ENCODE results near the gene RASA3. TPM values are rescaled to one million over a fixed set of nuclear protein-coding genes. Genes with fewer than 3 reads are reported as not detected.

Gene RASA3
- total RNA-seq, 2 experiments from 2014 or later, result 65.6 to 73.9 TPM

DNA sequence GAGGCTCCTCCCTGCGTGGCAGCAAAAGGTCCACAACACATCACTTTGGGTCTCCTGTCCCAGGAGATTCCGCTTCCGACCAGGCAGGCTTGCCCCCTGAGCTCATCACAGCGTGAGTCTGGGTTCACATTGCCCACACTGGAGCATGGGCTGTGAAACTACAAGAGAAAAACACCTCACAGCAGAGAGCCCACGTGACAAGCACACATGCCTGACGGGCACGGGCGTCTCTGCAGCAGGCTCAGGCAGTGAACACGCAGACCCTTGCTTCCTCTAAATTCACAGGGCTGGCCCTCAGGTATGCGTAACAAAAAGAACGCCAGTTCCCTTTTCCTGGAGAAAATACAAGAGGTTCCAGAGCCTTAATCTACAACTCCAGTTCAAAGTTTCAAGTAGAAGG is 41.9 kb downstream of the RASA3 start:
- Mint-ChIP-seq H3K36me3 (peaks cover 33% of the 10 kb centered on the region), H3K27me3 (no peaks in the 10 kb centered on the region), H3K4me1 (no peaks in the 10 kb centered on the region), H3K27ac (no peak overlapping the region), H3K4me3 (no peak overlapping the region), H3K9me3 (peaks cover 23% of the 10 kb centered on the region)
- DNase-seq, result peak; percentile 15
- no peak for ATAC-seq (ENCODE audit: low read depth)
- POLR2A ChIA-PET, result no interaction called here

- no peaks in the 10 kb centered on the region for H3K27me3 Mint-ChIP-seq
- no peak overlapping the region for H3K4me3 Mint-ChIP-seq
Observed at GRCh38 chr13:114089751-114090400, 42.5 kb downstream of the RASA3 start.

DNA sequence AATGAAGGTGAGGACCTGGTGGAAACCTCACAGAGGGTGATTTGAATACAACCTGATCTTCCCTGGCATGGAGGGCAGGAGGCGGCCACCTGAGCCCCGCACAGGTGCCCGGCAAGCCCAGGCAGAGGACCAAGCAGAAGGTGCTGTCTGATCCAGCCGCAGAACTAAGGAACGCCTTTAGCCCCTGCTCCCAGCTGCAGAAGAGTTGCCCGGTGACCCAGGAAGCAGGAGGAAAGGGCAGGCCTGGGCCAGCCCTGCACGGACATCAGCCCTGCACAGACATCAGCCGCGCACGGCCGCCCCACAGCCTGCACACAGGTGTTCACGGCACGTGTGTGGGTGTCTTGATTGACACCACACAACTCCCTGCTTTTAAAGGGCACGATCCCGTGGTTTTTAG is 43.1 kb downstream of the RASA3 start:
- Mint-ChIP-seq H3K9me3 (peaks cover 20% of the 10 kb centered on the region), H3K36me3 (peaks cover 29% of the 10 kb centered on the region), H3K4me3 (no peak overlapping the region), H3K27me3 (no peaks in the 10 kb centered on the region), H3K27ac (no peak overlapping the region), H3K4me1 (no peaks in the 10 kb centered on the region)
- peak; percentile 12 for DNase-seq
- no peak for ATAC-seq (ENCODE audit: low read depth)
- POLR2A ChIA-PET, result no interaction called here

More at GRCh38 chr13:114089751-114090400, 42.5 kb downstream of the RASA3 start:
- H3K36me3 Mint-ChIP-seq, result peaks cover 29% of the 10 kb centered on the region
- POLR2A ChIA-PET, result no interaction called here
- no peaks in the 10 kb centered on the region for H3K4me1 Mint-ChIP-seq
- no peak overlapping the region for H3K27ac Mint-ChIP-seq
- DNase-seq (peak; percentile 6), ATAC-seq (ENCODE audit: low read depth) (no peak)
- H3K9me3 Mint-ChIP-seq, result peaks cover 20% of the 10 kb centered on the region

GRCh38 chr13:114088863-114089262 is 43.6 kb downstream of the RASA3 start:
- Mint-ChIP-seq H3K4me3 (no peak overlapping the region), H3K27me3 (no peaks in the 10 kb centered on the region), H3K4me1 (no peaks in the 10 kb centered on the region), H3K27ac (no peak overlapping the region), H3K9me3 (peaks cover 19% of the 10 kb centered on the region), H3K36me3 (peaks cover 24% of the 10 kb centered on the region)
- POLR2A ChIA-PET, result no interaction called here
- DNase-seq (no peak), ATAC-seq (ENCODE audit: low read depth) (no peak)

GRCh38 chr13:114088234-114088633 is 44.2 kb downstream of the RASA3 start:
- Mint-ChIP-seq H3K36me3 (peaks cover 18% of the 10 kb centered on the region), H3K27me3 (no peaks in the 10 kb centered on the region), H3K9me3 (peaks cover 14% of the 10 kb centered on the region), H3K27ac (no peak overlapping the region), H3K4me3 (no peak overlapping the region), H3K4me1 (no peaks in the 10 kb centered on the region)
- POLR2A ChIA-PET, result no interaction called here
- DNase-seq (no peak), ATAC-seq (ENCODE audit: low read depth) (no peak)

GRCh38 chr13:114087430-114087829 is 45.0 kb downstream of the RASA3 start:
- POLR2A ChIA-PET, result no interaction called here
- ATAC-seq (ENCODE audit: low read depth), result no peak
- H3K27ac Mint-ChIP-seq, result no peak overlapping the region

GRCh38 chr13:114082849-114083645 is 49.4 kb downstream of the RASA3 start:
- POLR2A ChIA-PET, result no interaction called here
- Mint-ChIP-seq H3K27me3 (no peaks in the 10 kb centered on the region), H3K9me3 (no peaks in the 10 kb centered on the region), H3K4me3 (no peak overlapping the region), H3K27ac (no peak overlapping the region), H3K4me1 (peaks cover 7% of the 10 kb centered on the region), H3K36me3 (peaks cover 3% of the 10 kb centered on the region)
- ATAC-seq (ENCODE audit: low read depth) (no peak), DNase-seq (peak; percentile 10)

More at GRCh38 chr13:114087430-114087829, 45.0 kb downstream of the RASA3 start:
- no peak overlapping the region for H3K4me3 Mint-ChIP-seq
- H3K9me3 Mint-ChIP-seq, result peaks cover 12% of the 10 kb centered on the region
- H3K4me1 Mint-ChIP-seq, result no peaks in the 10 kb centered on the region
- no peaks in the 10 kb centered on the region for H3K27me3 Mint-ChIP-seq
- peaks cover 19% of the 10 kb centered on the region for H3K36me3 Mint-ChIP-seq
- peak; percentile 14 for DNase-seq

DNA sequence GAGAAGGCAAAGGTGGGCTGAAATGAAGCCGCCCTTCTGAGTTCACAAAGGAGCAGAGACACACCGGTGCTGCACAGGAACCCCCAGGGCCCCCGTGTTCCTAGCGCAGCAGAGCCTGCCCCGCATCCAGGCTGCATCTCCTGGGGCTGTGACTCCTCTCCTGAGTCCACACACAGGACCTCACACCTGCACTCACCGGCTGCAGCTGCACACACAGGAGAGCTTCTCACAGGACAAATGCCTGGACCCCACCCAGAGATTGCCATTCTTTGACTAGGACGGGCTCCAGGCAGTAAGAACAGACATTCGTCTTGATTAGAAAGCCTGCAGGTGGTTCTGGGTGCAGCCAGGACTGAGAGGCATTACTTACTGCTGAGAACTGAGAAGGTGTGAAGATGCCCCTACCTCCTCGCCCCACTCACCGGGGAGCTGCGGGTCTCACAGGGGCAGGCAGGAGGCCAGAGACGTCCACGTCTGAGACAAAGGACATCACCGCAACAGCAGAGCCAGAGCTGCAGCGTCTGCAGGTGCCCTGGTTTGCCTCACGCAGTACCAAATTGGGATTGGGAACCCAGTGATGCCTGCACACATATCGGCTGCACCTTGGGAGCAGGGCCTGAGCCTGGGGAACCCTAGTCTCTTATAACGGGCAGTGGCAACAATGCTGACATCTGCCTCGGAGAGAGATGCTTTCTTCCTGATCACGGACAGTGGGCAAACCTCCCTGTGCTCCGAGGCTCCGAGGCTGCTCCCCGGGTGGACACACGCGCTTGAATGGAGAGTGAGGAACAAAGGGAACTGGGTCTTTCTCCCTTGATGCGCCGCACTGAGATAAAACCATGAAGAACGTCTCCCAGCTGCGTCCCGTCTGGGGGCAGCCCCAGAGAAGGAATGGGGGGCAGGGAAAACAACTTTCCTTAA is 50.4 kb downstream of the RASA3 start:
- DNase-seq, result peak; percentile 21
- Mint-ChIP-seq H3K9me3 (no peaks in the 10 kb centered on the region), H3K27me3 (no peaks in the 10 kb centered on the region), H3K4me3 (no peak overlapping the region), H3K4me1 (peaks cover 7% of the 10 kb centered on the region), H3K36me3 (peaks cover 3% of the 10 kb centered on the region), H3K27ac (no peak overlapping the region)
- POLR2A ChIA-PET, result no interaction called here
- ATAC-seq (ENCODE audit: low read depth), result no peak

GRCh38 chr13:114080739-114081561 is 51.5 kb downstream of the RASA3 start:
- H3K27me3 Mint-ChIP-seq, result no peaks in the 10 kb centered on the region
- ATAC-seq (ENCODE audit: low read depth), result no peak
- H3K36me3 Mint-ChIP-seq, result peaks cover 3% of the 10 kb centered on the region
- POLR2A ChIA-PET, result no interaction called here
- H3K27ac Mint-ChIP-seq, result no peak overlapping the region
- no peak overlapping the region for H3K4me3 Mint-ChIP-seq
- no peaks in the 10 kb centered on the region for H3K9me3 Mint-ChIP-seq
- peak; percentile 10 for DNase-seq
- H3K4me1 Mint-ChIP-seq, result peaks cover 7% of the 10 kb centered on the region

DNA sequence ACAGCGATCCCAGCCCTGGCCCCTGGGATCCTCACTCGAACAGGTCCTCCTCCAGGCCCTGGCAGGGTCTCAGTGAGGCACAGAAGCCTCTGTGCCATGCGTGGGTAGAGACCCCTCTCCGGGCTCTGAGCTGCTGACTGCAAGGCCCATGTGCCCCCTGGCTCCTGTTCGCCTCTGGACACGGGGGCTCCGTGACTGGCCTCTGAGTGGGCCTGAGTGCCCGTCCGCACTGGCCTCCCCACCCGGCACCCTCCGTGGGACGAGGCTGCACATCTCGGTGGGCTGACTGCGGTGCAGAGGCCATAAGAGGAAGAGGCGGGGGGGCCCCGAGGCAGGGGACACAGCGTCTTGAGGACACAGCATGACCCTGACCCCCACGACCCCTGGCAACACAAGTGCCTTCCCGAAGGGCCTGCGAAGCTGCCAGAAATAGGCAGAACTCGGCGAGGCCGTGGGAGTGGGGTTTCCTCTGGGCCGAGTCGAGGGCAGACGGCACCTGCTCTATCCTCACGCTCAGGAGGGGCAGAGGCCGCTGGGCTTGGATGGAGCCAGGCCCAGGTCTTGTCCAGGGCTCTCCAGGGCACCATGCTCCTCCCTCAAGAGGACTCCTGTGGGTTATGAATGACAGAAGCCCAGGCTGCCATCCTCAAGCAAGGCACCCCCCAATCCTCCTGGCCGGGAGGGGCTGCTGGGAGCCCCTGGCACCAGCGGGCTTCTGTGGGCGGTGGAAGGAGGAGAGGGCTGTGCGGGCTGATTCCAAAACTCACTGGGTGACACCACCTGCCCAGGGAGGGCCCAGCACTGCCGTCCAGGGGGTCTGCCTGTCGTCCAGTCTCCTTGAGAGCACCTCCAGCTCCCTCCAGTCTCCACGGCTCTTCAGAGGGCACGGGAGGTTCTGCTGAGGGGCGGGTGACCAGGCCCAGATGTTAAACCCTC is 52.6 kb downstream of the RASA3 start:
- POLR2A ChIA-PET, result no interaction called here
- Mint-ChIP-seq H3K36me3 (peaks cover 3% of the 10 kb centered on the region), H3K27me3 (no peaks in the 10 kb centered on the region), H3K4me3 (no peak overlapping the region), H3K4me1 (peaks cover 7% of the 10 kb centered on the region), H3K9me3 (no peaks in the 10 kb centered on the region), H3K27ac (no peak overlapping the region)
- ATAC-seq (ENCODE audit: low read depth) (no peak), DNase-seq (peak; percentile 24)

DNA sequence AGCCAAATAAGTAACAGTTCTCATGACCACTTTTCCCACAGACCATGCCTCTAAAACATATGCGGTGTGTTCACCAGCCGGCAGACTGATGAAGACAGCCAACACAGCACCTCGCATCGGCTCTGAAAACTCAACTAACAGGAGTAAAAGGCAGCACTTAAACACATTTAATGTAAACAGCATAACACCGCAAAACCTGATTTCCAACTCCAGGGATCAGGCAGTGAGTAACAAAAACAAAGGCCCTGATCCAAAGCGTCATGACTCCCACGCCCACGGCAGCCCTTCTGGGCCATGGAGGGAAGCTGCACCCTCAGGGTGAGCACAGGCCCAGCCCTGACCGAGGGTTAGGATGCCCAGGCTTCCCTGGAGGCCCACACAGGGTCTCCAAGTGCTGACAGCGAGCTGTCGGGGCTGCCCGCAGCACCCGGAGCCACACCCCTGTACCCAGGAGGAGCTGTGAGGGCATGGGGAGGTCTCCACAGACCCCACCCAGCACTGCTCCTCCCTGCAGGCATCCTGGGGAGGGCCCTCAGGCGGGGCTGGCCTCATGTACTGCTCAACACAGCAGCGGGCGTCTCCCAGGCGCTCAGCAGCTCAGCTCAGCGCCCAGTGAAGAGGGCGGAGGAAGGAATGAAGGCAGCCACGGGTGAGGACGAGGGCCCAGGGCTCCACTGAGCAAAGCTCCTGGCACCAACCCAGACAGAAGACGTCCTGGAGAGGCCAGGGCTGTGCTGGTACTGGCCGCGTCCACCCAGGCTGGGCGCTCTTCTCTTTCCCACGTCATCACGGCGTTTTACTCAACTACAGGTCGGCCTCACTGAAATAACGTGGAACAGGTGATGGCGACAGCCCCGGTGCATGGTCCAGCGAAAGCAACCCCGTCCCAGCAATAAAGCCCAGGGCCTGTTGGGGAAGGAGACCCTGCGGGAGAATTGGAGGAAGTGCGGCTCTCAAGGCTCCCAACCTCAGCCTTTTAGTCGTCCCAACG is 53.7 kb downstream of the RASA3 start:
- H3K4me1 Mint-ChIP-seq, result peaks cover 7% of the 10 kb centered on the region
- no peak overlapping the region for H3K4me3 Mint-ChIP-seq
- ATAC-seq (ENCODE audit: low read depth), result no peak
- DNase-seq, result peak; percentile 25
- H3K9me3 Mint-ChIP-seq, result no peaks in the 10 kb centered on the region
- H3K27me3 Mint-ChIP-seq, result no peaks in the 10 kb centered on the region
- H3K36me3 Mint-ChIP-seq, result peaks cover 5% of the 10 kb centered on the region
- no peak overlapping the region for H3K27ac Mint-ChIP-seq
- POLR2A ChIA-PET, result no interaction called here

All from activated naive CD8-positive, alpha-beta T cell treated with anti-CD3 and anti-CD28 coated beads, Interleukin-2, amount 10 ng/mL, durations not matched to agents 7 days and 5 days (primary cell).